ENCODE measurements around the gene PPARG. TPM values are rescaled to one million over a fixed set of nuclear protein-coding genes. Genes with fewer than 3 reads are reported as not detected.

The PPARG gene
- total and polyA plus RNA-seq, 2 of the 13 experiments (the other 11 are each of a cell fraction or from before 2014, with no cell fraction given), result 13.9 to 58.3 TPM

DNA sequence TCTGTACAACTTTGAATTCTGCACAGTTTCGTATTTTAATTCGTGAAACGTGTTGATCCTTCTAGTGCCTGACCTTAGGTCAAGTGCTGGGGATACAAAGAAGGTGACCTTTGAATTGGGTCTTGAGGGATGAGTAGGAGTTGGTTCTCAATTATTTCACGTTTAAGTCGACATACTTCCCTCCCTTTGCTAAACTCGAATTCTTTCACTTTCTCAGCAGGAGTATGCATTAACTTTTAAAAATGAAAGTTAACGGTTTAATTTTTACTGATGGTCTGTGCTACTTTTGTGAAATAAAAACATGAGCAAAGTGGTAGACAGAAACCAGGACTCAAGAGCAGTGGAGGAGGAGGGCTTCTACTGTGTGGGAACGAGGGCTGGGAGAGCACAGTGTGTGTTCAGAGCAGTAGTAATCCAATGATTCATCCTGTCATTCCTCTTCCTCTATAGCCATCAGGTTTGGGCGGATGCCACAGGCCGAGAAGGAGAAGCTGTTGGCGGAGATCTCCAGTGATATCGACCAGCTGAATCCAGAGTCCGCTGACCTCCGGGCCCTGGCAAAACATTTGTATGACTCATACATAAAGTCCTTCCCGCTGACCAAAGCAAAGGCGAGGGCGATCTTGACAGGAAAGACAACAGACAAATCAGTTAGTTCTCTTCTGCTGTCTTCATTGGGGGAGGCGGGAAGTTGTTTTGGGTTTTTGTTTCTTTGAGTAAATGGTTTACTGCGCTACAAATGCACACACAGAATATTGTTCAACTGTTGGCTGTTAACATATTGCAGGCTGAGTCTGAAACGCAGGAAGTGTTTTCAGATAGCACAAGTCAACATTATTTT, 116.8 kb downstream of the PPARG start (continued):
- TF ChIP-seq, protein P1, sequence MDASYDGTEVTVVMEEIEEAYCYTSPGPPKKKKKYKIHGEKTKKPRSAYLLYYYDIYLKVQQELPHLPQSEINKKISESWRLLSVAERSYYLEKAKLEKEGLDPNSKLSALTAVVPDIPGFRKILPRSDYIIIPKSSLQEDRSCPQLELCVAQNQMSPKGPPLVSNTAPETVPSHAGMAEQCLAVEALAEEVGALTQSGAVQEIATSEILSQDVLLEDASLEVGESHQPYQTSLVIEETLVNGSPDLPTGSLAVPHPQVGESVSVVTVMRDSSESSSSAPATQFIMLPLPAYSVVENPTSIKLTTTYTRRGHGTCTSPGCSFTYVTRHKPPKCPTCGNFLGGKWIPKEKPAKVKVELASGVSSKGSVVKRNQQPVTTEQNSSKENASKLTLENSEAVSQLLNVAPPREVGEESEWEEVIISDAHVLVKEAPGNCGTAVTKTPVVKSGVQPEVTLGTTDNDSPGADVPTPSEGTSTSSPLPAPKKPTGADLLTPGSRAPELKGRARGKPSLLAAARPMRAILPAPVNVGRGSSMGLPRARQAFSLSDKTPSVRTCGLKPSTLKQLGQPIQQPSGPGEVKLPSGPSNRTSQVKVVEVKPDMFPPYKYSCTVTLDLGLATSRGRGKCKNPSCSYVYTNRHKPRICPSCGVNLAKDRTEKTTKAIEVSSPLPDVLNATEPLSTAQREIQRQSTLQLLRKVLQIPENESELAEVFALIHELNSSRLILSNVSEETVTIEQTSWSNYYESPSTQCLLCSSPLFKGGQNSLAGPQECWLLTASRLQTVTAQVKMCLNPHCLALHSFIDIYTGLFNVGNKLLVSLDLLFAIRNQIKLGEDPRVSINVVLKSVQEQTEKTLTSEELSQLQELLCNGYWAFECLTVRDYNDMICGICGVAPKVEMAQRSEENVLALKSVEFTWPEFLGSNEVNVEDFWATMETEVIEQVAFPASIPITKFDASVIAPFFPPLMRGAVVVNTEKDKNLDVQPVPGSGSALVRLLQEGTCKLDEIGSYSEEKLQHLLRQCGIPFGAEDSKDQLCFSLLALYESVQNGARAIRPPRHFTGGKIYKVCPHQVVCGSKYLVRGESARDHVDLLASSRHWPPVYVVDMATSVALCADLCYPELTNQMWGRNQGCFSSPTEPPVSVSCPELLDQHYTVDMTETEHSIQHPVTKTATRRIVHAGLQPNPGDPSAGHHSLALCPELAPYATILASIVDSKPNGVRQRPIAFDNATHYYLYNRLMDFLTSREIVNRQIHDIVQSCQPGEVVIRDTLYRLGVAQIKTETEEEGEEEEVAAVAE (CRISPR knock-in tag; IDR thresholded peaks at IDR 0.05; ENCODE audit: borderline replicate concordance), result peak; percentile 64; the same call in 1 of the 2 replicates
- TF ChIP-seq, protein P2, sequence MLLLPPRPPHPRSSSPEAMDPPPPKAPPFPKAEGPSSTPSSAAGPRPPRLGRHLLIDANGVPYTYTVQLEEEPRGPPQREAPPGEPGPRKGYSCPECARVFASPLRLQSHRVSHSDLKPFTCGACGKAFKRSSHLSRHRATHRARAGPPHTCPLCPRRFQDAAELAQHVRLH (CRISPR knock-in tag; IDR thresholded peaks at IDR 0.05; ENCODE audit: borderline replicate concordance, low read depth), result peak; percentile 94
- TF ChIP-seq WIZ (CRISPR knock-in tag; IDR thresholded peaks at IDR 0.05) (no peak), TGIF2 (CRISPR knock-in tag; IDR thresholded peaks at IDR 0.05) (no peak; the same call in 1 of the 2 replicates), ZMYM3 (CRISPR knock-in tag; IDR thresholded peaks at IDR 0.05) (peak; percentile 73; the same call in 1 of the 2 replicates), ETV5 (CRISPR knock-in tag; IDR thresholded peaks at IDR 0.05; ENCODE audit: borderline replicate concordance) (peak; percentile 97), ZNF143 (CRISPR knock-in tag; IDR thresholded peaks at IDR 0.05) (no peak), ZNF746 (CRISPR knock-in tag; IDR thresholded peaks at IDR 0.05) (peak; percentile 93; the same call in 1 of the 2 replicates), BORCS8-MEF2B (CRISPR knock-in tag; IDR thresholded peaks at IDR 0.05) (0 out of 2 replicates have a peak, but pooled peaks have one; percentile 26), BCL6 (CRISPR knock-in tag; IDR thresholded peaks at IDR 0.05) (peak; percentile 84), ZNF841 (CRISPR knock-in tag; IDR thresholded peaks at IDR 0.05; ENCODE audit: borderline replicate concordance) (no peak), ZNF766 (CRISPR knock-in tag; IDR thresholded peaks at IDR 0.05; ENCODE audit: borderline replicate concordance) (peak; percentile 74; the same call in 1 of the 2 replicates), ZNF263 (CRISPR knock-in tag; IDR thresholded peaks at IDR 0.05) (peak; percentile 98), ZNF644 (CRISPR knock-in tag; IDR thresholded peaks at IDR 0.05; ENCODE audit: low read depth) (peak; percentile 72), ZNF598 (CRISPR knock-in tag; IDR thresholded peaks at IDR 0.05; ENCODE audit: borderline replicate concordance) (0 out of 2 replicates have a peak, but pooled peaks have one; percentile 27)
- TF ChIP-seq, protein P3, sequence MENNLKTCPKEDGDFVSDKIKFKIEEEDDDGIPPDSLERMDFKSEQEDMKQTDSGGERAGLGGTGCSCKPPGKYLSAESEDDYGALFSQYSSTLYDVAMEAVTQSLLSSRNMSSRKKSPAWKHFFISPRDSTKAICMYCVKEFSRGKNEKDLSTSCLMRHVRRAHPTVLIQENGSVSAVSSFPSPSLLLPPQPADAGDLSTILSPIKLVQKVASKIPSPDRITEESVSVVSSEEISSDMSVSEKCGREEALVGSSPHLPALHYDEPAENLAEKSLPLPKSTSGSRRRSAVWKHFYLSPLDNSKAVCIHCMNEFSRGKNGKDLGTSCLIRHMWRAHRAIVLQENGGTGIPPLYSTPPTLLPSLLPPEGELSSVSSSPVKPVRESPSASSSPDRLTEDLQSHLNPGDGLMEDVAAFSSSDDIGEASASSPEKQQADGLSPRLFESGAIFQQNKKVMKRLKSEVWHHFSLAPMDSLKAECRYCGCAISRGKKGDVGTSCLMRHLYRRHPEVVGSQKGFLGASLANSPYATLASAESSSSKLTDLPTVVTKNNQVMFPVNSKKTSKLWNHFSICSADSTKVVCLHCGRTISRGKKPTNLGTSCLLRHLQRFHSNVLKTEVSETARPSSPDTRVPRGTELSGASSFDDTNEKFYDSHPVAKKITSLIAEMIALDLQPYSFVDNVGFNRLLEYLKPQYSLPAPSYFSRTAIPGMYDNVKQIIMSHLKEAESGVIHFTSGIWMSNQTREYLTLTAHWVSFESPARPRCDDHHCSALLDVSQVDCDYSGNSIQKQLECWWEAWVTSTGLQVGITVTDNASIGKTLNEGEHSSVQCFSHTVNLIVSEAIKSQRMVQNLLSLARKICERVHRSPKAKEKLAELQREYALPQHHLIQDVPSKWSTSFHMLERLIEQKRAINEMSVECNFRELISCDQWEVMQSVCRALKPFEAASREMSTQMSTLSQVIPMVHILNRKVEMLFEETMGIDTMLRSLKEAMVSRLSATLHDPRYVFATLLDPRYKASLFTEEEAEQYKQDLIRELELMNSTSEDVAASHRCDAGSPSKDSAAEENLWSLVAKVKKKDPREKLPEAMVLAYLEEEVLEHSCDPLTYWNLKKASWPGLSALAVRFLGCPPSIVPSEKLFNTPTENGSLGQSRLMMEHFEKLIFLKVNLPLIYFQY (CRISPR knock-in tag; IDR thresholded peaks at IDR 0.05; ENCODE audit: borderline replicate concordance), result peak; percentile 81
- TF ChIP-seq, protein P4, sequence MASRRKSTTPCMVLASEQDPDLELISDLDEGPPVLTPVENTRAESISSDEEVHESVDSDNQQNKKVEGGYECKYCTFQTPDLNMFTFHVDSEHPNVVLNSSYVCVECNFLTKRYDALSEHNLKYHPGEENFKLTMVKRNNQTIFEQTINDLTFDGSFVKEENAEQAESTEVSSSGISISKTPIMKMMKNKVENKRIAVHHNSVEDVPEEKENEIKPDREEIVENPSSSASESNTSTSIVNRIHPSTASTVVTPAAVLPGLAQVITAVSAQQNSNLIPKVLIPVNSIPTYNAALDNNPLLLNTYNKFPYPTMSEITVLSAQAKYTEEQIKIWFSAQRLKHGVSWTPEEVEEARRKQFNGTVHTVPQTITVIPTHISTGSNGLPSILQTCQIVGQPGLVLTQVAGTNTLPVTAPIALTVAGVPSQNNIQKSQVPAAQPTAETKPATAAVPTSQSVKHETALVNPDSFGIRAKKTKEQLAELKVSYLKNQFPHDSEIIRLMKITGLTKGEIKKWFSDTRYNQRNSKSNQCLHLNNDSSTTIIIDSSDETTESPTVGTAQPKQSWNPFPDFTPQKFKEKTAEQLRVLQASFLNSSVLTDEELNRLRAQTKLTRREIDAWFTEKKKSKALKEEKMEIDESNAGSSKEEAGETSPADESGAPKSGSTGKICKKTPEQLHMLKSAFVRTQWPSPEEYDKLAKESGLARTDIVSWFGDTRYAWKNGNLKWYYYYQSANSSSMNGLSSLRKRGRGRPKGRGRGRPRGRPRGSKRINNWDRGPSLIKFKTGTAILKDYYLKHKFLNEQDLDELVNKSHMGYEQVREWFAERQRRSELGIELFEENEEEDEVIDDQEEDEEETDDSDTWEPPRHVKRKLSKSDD (CRISPR knock-in tag; IDR thresholded peaks at IDR 0.05; ENCODE audit: low read depth), result peak; percentile 34; the same call in 1 of the 2 replicates

Measured in HepG2 (cell line).